ENCODE data around the gene SCNN1A.

The SCNN1A gene

GRCh38 chr12:6418796-6419195 is 43.4 kb upstream of the SCNN1A start:
- no peak overlapping the region for H3K27ac ChIP-seq
- no peaks in the 10 kb centered on the region for H3K9me3 ChIP-seq
- no peak overlapping the region for H3K4me3 ChIP-seq (ENCODE audit: low read depth in 1 of 2, low read length in 1 of 2)
- no peak for TF ChIP-seq CTCF (IDR thresholded peaks at IDR 0.05)
- H3K4me1 ChIP-seq (ENCODE audit: control insufficient read depth in 1 of 2, insufficient read depth in 1 of 2, low read depth in 1 of 2, low read length in 1 of 2) = peaks cover 19 to 21% of the 10 kb centered on the region in 2 experiments
- no peaks in the 10 kb centered on the region for H3K36me3 ChIP-seq
- no peaks in the 10 kb centered on the region for H3K27me3 ChIP-seq

- H3K36me3 ChIP-seq = no peaks in the 10 kb centered on the region
- H3K4me1 ChIP-seq (ENCODE audit: control insufficient read depth in 1 of 2, insufficient read depth in 1 of 2, low read depth in 1 of 2, low read length in 1 of 2) = peaks cover 12 to 16% of the 10 kb centered on the region in 2 experiments
- H3K27me3 ChIP-seq = no peaks in the 10 kb centered on the region
- peak overlapping the region; percentile 22 for H3K27ac ChIP-seq
- H3K9me3 ChIP-seq = no peaks in the 10 kb centered on the region
- H3K4me3 ChIP-seq (ENCODE audit: low read depth in 1 of 2, low read length in 1 of 2) = no peak overlapping the region
- no peak for TF ChIP-seq CTCF (IDR thresholded peaks at IDR 0.05)
Observed at GRCh38 chr12:6416596-6416995, 41.2 kb upstream of the SCNN1A start.

- Histone ChIP-seq H3K27me3 (no peaks in the 10 kb centered on the region), H3K4me1 (ENCODE audit: control insufficient read depth in 1 of 2, insufficient read depth in 1 of 2, low read depth in 1 of 2, low read length in 1 of 2) (no peaks in the 10 kb centered on the region), H3K4me3 (ENCODE audit: low read depth in 1 of 2, low read length in 1 of 2) (no peak overlapping the region), H3K27ac (no peak overlapping the region), H3K36me3 (no peaks in the 10 kb centered on the region), H3K9me3 (no peaks in the 10 kb centered on the region)
- no peak for TF ChIP-seq CTCF (IDR thresholded peaks at IDR 0.05)
Observed at GRCh38 chr12:6407236-6407954, 32.0 kb upstream of the SCNN1A start.

GRCh38 chr12:6405963-6406362 is 30.6 kb upstream of the SCNN1A start:
- Histone ChIP-seq H3K9me3 (no peaks in the 10 kb centered on the region), H3K36me3 (no peaks in the 10 kb centered on the region), H3K27me3 (no peaks in the 10 kb centered on the region), H3K4me1 (ENCODE audit: control insufficient read depth in 1 of 2, insufficient read depth in 1 of 2, low read depth in 1 of 2, low read length in 1 of 2) (no peaks in the 10 kb centered on the region), H3K4me3 (ENCODE audit: low read depth in 1 of 2, low read length in 1 of 2) (no peak overlapping the region), H3K27ac (no peak overlapping the region)
- TF ChIP-seq CTCF (IDR thresholded peaks at IDR 0.05) = no peak

- Histone ChIP-seq H3K4me1 (ENCODE audit: control insufficient read depth in 1 of 2, insufficient read depth in 1 of 2, low read depth in 1 of 2, low read length in 1 of 2) (no peaks in the 10 kb centered on the region), H3K4me3 (ENCODE audit: low read depth in 1 of 2, low read length in 1 of 2) (no peak overlapping the region), H3K36me3 (no peaks in the 10 kb centered on the region), H3K27ac (no peak overlapping the region), H3K9me3 (no peaks in the 10 kb centered on the region), H3K27me3 (no peaks in the 10 kb centered on the region)
- TF ChIP-seq CTCF (IDR thresholded peaks at IDR 0.05) = no peak
Observed at GRCh38 chr12:6404390-6404789, 29.0 kb upstream of the SCNN1A start.

Data from neutrophil (primary cell).